Fibroblast of villous mesenchyme (primary cell): ENCODE measurements around the gene GPR39. TPM values are rescaled to one million over a fixed set of nuclear protein-coding genes. Genes with fewer than 3 reads are reported as not detected.

Source experiments
- DNase-seq: peaks from one replicate; pipeline ENCODE4 v3.0.0-alpha.2; 2010; ENCODE audit warnings: low read depth
- H3K4me3 ChIP-seq: 2 replicates; pipeline ENCODE4 v1.5.1; 2011; ENCODE audit warnings: low read depth, mild to moderate bottlenecking, low read length
- CTCF ChIP-seq: IDR thresholded peaks from 2 replicates; pipeline ENCODE4 v1.5.1; 2012; ENCODE audit warnings: low read depth, mild to moderate bottlenecking, low read length; ENCODE audit not compliant: insufficient read depth
- total RNA-seq: library from RNA; depleted of rRNA; stranded (reverse); fragments of >200 nt; gene quantifications from 2 replicates; pipeline ENCODE4 v1.2.3, GENCODE V29; 2012

GPR39 gene
- total RNA-seq, 1 donor = 5.6 TPM

GRCh38 chr2:132478461-132479105 is 62.0 kb downstream of the GPR39 start:
- no peak for TF ChIP-seq CTCF
- no peak for DNase-seq
- H3K4me3 ChIP-seq = no peak overlapping the region

- TF ChIP-seq CTCF = no peak
- no peak for DNase-seq
- no peak overlapping the region for H3K4me3 ChIP-seq
These were observed 62.5 kb downstream of the GPR39 start for GRCh38 chr2:132479155-132479554.

- H3K4me3 ChIP-seq = no peak overlapping the region
- DNase-seq = no peak
- no peak for TF ChIP-seq CTCF
These were observed 66.2 kb downstream of the GPR39 start for GRCh38 chr2:132482821-132483220.

GRCh38 chr2:132484144-132484543 is 67.5 kb downstream of the GPR39 start:
- TF ChIP-seq CTCF = no peak
- no peak overlapping the region for H3K4me3 ChIP-seq

GRCh38 chr2:132488491-132488890 is 71.9 kb downstream of the GPR39 start:
- no peak for TF ChIP-seq CTCF
- DNase-seq = no peak
- no peak overlapping the region for H3K4me3 ChIP-seq

More at GRCh38 chr2:132484144-132484543, 67.5 kb downstream of the GPR39 start:
- no peak for DNase-seq

- no peak overlapping the region for H3K4me3 ChIP-seq
- peak; percentile 8 for DNase-seq
- no peak for TF ChIP-seq CTCF
These were observed 72.5 kb downstream of the GPR39 start for GRCh38 chr2:132489150-132489549.

GRCh38 chr2:132495881-132496280 is 79.3 kb downstream of the GPR39 start:
- TF ChIP-seq CTCF = no peak
- DNase-seq = no peak
- H3K4me3 ChIP-seq = no peak overlapping the region
